NCI-H2029 (cell line): ENCODE measurements around the gene TPI1.

Experiments used
- DNase-seq: peaks from one replicate; lab custom pipeline; 2025; lab: John Stamatoyannopoulos, UW

Gene TPI1

DNA sequence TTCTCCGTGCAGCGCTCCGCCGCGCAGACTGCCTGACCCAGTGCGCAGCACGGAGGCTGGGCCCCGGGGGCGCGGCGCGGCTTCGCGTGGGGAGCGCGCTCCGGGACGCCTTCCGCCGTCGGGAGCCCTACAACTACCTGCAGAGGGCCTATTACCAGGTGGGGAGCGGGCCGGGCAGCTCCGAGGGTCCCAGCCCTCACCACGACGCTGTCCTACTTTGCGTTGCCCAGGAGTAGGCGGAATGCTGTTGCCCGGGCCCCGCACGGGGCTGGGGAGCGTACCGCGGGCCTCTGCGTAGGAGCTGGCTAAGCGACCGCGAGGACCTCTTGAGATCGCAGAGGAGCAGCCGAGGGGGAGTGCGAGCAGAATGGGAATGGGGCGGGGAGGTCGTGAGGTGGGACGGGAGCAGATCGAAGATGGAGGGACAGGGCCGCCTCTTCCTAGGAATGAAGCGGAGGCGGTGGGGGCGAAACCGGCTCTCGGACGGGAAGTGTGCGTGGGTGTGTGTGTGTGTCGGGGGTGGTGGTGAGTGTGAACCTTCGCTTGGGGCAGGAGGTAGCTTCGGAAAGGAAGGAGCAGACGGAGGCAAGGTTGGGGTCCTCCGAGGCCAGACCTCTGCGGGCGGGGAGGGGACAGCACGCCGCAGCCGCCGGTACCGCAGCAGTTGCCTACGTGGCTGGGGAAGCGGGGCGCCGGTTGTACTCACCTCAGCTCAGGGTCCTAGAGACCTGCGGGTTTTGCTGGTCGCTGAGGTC is 38.4 kb upstream of the TPI1 start:
- no peak for DNase-seq

DNA sequence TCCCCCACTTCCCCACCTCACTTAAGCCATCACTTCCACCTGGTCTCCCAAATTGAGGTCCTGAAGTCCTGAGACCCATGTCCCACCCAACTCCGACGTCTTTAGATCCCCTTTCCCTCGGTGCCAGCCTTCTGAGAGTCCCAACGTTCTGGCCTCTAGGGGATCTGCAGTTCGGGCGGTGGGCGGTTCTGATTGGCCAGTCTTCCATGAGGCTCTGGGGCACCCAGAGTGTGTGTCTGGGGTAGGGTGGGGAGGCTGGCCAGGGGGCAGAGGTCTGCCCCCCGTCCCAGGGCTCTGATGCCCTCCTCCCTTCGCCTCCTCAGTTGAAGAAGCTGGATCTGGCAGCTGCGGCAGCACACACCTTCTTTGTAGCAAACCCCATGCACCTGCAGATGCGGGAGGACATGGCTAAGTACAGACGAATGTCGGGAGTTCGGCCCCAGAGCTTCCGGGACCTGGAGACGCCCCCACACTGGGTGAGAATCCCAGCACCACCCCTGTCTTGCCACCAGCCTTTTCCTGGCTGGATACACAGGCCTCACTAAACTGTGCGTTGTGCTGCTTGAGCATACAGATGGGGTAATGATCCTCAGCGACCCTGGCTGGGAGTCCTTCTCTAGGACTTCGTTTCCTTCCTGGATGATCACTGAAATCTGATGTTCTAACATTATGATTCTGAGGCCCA is 37.7 kb upstream of the TPI1 start:
- DNase-seq, result no peak

DNA sequence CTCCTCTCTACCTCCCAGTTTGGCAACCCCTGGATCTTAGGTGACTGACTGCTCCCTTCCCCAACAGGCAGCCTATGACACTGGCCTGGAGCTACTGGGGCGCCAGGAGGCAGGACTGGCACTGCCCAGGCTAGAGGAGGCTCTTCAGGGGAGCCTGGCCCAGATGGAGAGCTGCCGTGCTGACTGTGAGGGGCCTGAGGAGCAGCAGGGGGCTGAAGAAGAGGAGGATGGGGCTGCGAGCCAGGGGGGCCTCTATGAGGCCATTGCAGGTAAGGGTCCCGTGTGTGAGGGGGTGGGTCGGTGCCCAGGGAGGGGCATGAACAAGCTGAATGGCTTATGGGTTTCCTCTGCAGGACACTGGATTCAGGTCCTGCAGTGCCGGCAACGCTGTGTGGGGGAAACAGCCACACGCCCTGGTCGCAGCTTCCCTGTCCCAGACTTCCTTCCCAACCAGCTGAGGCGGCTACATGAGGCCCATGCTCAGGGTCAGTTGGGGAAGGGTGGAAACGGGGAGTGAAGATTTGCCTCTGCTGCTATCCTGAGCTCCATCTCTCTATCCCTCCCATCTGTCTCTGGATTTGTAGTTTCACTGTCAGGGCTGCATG is 36.9 kb upstream of the TPI1 start:
- no peak for DNase-seq

DNA sequence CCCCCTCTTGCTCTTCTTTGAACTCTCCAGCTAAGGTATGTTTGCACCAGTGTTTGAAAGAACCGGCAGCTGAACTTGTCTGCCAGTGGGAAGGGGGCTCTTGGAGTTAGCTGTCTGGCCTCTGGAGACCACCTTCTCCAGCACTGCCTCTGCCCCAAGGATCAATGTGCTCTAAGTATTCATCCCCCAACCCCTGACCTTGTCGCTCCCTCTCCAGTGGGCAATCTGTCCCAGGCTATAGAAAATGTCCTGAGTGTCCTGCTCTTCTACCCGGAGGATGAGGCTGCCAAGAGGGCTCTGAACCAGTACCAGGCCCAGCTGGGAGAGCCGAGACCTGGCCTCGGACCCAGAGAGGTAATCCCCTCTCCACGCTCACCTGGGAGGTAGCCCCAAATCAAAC is 36.3 kb upstream of the TPI1 start:
- DNase-seq, result no peak

DNA sequence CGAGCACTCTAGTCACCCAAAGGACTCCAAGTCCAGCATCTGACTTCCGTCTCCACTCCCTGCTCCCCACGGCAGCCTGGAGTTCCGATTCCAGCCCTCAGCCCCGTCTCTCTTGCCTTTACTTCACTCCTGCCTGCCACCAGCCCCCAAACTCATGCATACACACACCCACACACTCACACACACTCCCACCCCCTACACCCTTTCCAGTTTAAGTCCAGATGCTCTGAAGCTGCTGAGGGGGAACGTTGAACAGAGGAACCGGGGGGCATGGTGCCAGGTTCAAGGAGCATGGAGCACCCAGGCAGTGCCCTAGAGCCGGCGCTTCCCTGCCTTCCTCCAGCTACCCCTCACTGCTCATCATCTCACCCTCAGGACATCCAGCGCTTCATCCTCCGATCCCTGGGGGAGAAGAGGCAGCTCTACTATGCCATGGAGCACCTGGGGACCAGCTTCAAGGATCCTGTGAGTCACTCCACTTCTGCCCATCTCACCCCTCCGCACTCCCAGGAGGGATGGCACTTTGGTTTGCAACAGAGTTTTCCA is 35.8 kb upstream of the TPI1 start:
- no peak for DNase-seq

DNA sequence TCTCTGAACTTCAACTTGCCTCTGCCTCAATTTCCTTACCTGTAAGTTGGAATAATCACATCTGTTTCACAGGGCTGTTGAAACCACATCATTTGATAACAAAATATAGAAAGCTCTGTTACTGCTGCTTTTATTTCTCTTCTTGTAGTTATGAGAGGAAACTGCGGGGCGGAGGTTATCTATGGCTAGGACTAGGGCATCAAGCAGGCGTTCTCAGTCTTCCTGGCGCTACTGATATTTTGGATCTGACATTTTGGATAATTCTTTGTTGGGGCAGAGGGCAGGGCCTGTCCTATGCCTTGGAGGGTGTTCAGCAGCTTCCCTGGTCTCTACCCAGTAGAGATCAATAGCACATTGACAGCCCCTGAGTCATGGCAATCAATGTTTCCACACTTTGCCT is 35.2 kb upstream of the TPI1 start:
- no peak for DNase-seq

DNA sequence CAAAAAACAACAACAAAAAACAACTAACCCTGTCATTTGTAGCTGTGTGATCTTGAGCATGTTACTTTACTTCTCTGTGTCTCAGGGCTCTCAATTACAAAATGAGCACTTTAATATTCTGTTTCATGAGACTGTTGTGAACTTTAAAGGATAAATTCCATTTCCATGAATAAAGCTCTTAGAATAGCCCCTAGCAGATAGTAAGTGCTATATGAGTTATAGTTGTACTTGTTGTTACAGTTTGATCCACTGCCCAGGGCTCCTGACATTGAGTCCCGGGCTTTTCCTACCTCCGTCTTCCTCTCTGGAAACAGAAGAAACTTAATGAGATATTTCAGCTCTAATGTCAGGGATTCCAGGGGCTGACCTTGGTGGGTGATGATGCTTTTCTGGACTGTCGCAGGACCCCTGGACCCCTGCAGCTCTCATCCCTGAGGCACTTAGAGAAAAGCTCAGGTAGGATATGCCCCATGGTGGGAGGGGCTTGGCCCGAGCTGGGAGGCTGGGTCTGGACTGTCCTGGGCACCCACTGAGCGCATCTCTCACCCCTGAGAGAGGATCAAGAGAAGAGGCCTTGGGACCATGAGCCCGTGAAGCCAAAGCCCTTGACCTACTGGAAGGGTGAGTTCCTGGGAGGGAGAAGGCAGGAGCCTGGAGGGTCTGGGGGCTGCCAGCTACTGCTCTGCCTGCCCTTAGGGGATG is 34.0 kb upstream of the TPI1 start:
- DNase-seq, result no peak

DNA sequence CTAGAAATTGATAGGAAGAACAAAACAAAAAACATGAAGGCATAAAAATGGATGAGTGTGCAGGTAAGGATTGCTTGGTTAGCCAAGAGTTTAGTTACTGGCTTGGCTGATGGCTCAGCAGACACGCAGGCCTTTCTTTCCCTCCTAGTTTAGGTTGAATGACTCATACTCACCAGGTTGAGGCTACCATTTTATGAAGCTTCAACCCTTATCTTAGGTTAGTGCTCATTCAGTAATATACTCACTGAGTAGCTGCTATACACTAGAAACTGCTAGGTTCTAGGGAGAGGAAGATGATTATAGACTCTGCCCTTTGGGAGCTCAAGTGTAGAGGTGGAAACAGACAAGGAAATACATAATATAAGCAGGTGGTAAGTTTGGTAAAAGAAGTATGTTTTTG is 33.1 kb upstream of the TPI1 start:
- no peak for DNase-seq

DNA sequence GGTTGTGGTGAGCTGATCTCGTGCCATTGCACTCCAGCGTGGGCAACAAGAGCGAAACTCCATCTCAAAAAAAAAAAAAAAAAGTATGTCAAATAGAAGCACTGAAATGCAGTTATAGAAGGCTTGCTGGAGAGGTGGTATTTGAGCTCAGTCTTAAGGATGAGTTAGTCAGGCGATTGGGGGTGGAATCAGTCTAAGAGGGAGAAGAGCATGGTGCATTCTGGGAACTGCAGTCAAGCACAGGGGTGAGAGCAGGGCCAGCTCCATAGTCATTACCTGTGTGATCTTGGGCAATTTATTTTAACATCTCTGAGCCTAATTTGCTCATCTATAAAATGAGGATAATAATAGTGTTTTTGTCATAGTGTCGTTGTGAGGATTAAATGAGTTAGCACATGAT is 32.5 kb upstream of the TPI1 start:
- no peak for DNase-seq

DNA sequence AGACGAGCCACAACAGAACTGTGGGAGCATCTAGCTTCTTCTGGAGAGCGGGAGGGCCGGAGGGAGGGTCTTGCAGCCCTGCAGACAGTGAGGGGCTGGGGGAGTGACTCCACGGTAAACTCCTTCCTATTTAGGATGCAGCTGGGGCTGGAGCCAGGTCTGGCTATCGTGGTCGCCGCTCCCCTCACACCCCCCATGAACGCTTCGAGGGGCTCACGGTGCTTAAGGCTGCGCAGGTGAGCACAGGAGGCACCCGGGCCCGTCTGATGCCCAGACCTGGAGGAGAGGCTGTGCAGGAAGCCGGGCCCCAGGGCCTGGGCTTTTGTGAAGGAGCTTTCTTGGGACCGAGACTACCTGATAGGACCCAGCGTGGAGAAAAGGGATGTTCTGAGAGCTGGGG is 30.5 kb upstream of the TPI1 start:
- DNase-seq, result no peak

DNA sequence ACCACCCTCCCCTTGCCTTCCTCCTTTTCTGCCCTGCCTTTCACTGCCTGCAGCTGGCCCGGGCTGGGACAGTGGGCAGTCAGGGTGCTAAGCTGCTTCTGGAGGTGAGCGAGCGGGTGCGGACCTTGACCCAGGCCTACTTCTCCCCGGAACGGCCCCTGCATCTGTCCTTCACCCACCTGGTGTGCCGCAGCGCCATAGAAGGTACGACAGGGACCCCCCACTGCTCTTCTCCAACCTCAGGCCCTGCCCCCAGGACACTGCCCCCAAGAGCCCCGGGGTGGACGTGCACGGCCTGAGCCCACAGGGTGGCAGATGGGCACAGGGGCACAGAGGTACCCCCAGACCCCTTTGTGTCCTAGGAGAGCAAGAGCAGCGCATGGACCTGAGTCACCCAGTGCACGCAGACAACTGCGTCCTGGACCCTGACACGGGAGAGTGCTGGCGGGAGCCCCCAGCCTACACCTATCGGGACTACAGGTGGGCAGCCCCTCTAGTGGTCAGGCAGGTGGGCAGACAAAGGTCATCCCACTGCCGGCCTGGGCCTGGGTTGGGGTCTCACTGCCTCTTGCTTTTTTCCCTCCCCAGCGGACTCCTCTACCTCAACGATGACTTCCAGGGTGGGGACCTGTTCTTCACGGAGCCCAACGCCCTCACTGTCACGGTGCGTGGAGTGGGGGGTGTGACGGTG is 29.8 kb upstream of the TPI1 start:
- DNase-seq, result no peak

DNA sequence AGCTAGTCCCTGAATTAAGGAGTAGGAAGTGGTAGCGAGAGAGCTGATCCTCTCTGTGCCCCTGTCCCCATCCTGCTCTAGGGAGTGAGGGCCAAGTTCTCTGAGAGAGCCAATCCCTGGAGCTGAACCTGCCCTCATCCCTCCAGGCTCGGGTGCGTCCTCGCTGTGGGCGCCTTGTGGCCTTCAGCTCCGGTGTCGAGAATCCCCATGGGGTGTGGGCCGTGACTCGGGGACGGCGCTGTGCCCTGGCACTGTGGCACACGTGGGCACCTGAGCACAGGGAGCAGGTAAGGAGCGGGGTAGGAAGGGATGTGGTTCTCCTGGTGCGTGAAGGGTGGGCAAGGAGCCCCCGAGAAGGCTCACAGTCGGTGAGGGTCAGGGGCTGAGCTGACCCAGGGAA is 28.5 kb upstream of the TPI1 start:
- DNase-seq, result no peak

DNA sequence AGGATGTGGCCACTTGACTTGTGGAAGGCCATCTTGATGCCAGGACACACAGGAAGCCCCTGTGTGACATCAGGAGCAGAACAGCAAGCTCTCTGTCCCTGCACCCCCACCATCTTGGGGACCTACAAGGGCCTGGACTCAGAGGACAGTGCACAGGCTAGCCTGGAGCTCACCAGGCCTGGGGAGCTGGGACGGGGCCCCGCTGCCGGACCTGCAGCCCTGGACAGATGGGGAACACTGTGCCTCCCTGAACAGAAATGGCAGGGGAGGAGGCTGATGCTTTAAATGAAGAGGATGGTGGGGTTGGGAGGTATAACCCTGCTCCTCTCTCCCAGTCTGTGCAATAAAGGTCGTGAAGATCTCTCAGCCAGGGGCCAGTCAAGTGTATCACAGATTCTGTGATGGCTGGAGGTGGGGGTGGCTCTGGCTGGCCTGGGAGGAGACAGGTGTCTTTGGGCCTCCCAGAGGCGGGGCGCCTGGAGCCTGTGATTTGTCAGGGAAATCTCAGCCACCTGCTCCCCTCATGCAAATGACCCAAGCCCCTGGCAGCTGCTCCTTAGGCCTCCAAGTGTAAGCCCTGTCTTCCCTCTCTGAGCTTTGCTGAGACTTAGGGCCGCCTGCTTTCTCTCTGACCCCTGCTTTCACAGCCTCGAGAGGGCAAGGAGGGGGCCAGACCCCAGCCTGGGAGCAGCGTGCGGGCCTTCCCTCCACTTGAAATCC is 27.7 kb upstream of the TPI1 start:
- DNase-seq, result no peak

DNA sequence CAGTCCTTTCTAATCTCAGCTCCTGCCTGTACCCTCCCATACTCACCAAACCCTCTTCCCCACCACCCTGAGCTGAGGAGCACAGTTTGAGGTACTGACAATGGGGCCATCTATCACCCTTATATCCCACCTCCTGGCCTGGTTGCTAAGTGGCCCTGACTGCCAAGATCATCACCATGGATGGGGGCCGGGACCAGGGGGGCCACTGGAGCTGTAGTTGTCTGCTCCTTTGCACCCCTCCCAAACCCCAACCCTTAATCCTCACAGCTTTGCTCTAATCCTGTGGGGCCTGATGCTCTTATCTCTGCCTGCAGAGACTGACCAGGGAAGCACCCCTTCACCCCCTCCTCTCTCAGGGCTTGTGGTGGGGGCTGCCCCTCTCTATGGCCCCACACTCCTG is 27.0 kb upstream of the TPI1 start:
- no peak for DNase-seq

DNA sequence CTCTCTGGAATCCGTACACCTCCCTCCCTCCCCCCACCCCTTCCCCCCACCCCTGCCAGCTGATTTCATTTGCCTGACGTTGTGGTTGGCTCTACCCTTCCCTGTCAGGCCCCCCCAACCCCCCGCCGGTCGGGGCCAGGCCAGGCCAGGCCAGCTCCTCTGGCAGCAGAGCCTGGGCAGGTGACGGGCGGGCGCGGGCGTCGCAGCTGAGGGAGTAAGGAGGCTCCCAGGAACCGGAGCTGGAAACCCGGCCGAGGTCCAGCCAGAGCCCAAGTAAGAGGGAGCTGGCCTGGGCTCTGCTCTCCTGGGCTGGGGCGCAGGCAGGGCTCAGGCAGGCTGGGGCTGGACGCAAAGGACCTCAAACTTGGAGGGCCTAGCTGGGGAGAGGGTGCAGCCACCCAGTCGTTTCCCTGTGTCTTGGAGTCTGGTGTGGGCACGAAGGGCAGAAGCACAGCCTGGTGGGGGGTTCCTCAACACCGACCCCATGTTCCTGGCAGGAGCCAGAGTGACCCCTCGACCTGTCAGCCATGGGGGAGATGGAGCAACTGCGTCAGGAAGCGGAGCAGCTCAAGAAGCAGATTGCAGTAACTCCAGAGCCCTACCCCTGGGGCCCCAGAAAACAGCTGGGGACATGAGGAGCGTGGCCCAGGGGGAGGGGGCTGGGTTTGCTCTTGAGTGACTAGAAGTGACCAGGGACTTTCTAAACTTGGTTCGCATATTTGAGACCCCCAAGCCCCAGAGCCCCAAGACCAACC is 26.4 kb upstream of the TPI1 start, which contains the start of gene GNB3:
TSS of gene GNB3 (plus strand) at position 165 of the 755 bp plus-strand sequence. CDS start at position 528, 363 bp downstream.
- no peak for DNase-seq

DNA sequence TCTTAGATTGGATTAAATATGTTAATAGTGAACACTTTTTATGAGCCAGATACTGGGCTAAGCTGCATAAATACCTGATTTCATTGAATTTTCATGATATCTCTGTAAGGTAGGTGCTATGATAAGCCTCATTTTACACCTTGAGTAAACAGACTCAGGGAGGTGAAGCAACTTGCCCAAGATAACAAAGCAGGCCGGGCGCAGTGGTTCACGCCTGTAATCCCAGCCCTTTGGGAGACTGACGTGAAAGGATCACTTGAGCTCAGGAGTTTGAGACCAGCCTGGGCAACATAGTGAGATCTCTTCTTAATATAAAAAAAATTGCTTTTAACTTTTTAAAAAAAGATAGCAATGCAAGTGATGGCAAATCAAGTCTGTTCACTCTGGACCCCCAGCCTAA is 25.3 kb upstream of the TPI1 start:
- DNase-seq, result no peak

DNA sequence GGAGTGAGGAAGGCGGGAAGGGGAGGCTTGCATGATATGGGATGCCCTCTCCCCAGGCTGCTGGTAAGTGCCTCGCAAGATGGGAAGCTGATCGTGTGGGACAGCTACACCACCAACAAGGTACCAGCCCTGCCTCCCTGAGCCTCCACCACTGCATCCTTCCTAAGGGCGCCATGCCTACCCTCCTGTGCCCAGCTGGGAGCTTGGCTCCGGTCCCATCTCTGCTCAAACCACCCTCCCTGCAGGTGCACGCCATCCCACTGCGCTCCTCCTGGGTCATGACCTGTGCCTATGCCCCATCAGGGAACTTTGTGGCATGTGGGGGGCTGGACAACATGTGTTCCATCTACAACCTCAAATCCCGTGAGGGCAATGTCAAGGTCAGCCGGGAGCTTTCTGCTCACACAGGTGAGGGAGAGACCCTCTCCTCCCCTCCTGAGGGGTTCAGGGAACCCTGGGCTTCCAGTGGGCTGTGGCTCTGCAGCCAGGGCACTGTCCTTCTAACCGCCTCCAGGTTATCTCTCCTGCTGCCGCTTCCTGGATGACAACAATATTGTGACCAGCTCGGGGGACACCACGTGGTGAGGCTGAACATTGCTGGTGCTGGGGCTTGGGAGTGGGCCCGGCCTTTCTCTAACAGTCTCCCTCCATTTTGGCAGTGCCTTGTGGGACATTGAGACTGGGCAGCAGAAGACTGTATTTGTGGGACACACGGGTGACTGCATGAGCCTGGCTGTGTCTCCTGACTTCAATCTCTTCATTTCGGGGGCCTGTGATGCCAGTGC is 24.0 kb upstream of the TPI1 start:
- DNase-seq, result no peak

DNA sequence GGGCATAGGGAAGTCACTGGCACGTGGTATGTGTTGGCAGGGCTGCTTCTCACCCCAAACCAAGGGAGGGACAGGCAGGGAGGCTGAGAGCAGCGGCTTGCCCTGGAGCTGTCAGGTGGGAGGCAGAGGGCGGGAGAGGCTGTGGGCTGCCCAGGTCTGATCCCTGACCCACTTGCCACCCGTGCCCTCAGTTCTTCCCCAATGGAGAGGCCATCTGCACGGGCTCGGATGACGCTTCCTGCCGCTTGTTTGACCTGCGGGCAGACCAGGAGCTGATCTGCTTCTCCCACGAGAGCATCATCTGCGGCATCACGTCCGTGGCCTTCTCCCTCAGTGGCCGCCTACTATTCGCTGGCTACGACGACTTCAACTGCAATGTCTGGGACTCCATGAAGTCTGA is 21.9 kb upstream of the TPI1 start:
- no peak for DNase-seq

DNA sequence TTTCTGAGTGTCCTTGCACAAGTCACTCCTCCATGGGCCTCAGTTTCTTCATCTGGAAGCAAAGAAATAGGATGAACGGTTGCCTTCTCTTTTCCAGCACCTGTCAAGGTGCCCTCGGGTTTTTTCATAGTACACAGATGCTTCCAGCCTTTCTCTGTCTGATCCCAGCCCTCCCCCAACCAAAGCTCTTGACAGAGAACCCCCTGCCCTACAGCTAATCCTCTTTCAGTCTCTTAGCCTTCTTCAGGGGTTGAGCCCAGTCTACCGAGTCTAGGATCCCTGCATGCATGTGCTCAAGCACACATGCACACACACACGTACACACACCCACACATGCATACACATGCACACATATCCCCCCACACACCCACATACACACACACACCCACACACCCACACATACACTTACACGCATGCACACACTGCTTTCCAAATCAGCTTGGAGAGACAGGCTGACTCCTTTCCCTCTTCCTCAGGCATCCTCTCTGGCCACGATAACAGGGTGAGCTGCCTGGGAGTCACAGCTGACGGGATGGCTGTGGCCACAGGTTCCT is 20.9 kb upstream of the TPI1 start:
- no peak for DNase-seq
